GM21786 (cell line): ENCODE results near the gene SSBP4.
A peak's percentile ranks its signal among the peaks of the same experiment; 100 is the strongest.
"Not testable (repeated sequence)": the region's sequence is repeated elsewhere in the genome, so short reads cannot be mapped to it uniquely, and the experiment has no call there.

ENCODE experiments used
- ATAC-seq: cut with Tn5 transposase; IDR thresholded peaks from one replicate; pipeline ENCODE4 v1.9.1; 2021; ENCODE audit not compliant: unreplicated experiment

Gene SSBP4

DNA sequence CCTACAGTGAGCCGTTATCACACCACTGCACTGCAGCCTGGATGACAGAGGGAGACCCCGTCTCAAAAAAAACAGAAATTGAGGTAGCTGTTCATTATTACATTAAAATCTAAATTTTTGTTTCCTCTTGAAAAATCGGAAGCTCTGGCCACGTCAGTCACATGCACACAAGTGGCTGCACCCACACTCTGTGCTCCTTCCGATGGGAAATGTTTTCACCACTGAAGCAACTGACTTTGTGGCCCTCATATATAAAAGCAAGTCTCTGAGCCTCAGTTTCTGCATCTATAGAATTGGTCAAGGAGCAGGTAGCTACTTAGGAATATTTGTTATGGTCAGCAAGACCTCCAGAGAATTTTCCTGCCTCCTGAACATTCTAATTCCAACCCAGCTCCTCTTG, 26.3 kb upstream of the SSBP4 start:
- no peak for ATAC-seq

DNA sequence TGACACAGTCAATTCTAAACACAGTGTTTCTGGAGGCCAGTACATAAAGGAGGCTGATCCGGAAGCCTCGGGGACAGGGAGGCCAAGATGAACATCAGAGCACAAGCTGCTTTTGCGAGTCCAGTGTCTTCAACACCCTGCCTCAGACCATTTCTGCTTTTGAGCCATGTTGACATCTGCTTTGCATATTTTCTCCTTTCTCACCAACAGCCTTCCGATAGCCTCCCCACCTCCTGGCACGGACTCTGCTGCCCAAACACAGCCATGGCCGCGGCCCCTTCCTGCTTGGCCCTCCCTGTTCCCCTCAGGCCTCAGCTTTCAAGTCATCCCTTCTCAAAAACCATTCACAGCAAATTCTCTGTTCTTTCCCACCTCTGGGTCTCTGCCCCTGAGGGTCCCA, 25.4 kb upstream of the SSBP4 start:
- ATAC-seq = no peak

DNA sequence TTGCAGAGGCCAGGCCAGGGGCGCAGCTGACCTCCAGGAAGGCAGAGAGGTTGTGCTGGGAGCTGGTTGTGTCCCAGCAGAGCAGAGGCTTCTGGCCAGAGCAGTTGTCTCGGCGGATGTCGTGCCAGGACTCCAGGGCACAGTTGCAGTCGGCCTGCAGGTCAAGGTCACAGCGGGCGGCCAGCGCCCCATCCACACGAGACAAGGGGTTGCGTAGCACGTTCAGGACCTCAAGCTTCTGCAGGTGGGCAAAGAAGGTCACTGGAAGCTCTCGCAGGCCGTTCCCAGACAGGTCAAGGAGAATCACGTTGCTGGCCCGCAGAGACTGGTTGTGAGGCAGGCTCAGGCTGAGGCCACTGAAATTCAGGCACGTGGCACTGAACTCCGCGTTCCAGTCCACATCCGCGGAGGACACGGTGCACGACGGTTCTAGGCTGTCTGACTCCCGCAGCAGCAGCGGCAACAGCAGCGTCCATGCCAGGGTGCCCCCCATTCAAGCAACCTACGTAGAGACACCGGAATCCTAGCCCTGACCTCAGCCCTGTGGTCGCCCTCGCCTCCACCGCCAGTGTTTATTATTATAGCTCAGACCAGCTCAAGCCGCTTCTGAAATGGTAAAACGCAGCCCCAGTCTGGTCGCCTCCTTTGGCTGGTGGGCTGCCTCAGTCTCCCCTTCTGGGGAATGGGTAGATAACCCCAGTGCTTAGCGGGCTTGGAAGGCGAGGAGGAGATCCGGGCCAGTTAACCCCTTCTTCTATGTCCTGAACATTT, 22.5 kb upstream of the SSBP4 start:
- ATAC-seq = no peak

DNA sequence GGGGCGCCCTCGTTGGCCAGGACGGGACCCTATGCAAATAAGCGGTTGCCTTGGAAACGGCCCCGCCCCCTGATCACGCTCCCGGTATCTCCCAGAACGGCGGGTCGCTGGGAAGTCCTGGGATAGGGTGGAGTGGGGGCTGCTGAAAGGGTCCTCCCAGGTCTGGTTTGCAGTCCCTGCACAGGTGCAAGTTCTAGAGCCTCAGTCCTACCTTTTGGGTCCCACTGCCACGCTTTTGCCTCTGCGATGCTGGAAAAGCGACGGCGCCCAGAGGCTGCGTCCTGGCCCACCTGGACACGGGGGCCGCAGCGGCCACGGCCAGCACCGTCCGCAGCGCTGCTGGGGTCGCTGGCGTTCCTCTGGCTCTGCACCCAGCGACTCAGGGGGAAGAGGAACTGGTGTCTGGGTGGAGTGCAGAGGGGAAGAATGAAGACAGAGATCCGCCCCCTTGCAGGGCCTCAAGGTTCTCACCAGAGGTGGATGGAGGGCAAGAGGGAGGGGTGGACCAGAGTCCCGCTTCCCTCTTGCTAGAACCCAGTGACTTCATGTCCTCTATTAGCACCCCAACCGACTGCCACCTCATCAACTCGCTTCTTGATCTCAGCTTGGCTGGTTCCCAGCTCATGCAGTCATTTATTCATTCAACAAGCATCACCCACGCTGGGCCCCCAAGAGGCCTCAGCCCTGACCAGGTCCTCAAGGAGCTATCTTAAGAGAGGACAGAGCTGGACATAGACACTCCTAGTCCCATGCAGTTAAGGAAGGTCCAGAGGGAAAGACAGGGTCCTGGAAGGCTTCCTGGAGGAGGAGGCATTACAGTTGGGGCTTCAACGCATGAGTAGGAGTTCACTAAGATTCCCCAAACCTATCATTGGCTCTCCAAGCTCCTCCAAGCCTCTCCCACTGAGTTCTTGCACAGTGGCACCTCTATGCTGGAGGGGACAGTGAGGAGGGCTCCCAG, 21.7 kb upstream of the SSBP4 start, which contains the start of gene LRRC25:
LRRC25 (minus strand) TSS at position 381 of the 961 bp plus-strand sequence. CDS start 659 bp downstream, outside the sequence.
- no peak for ATAC-seq

DNA sequence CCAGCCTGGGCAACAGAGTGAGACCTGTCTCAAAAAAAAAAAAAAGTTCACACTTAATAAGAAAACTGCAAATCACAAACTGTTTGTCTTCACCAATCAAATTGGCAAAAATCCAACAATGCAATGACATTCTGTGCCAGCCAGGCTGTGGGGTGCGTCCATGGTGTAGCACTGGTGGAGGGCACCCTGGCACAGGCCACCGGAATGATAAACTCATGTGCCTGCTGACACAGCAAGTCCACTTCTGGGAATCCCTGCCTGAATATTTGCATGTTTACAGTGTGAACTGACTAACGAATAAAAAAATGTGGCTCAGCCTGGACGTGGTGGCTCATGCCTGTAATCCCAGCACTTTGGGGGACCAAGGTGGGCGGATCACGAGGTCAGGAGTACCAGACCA, 20.2 kb upstream of the SSBP4 start:
- no peak for ATAC-seq

DNA sequence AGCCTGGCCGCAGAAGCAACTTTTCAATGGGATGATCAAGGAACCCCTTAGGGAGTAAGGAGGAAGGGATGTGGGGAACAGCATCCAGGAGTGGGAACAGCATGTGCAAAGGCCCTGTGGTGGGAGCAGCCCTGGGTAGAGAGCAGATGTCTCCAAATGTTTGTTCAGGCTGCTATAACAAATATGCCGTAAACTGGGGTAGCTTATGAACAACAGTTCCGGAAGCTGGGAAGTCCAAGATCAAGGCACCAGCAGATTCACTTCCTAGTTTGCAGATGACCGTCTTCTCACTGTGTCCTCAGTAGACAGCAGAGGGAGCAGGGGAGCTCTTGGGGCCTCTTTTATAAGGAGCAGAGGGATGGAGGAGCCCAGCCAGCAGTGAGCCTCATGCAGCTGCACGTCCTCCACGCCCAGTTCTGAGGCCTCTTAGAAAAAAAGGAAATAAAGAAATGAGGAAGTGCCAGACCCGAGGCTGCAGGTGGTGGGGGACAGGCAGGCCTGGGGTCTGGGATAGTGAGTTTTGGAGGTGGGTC, 17.6 kb upstream of the SSBP4 start:
- ATAC-seq = no peak

DNA sequence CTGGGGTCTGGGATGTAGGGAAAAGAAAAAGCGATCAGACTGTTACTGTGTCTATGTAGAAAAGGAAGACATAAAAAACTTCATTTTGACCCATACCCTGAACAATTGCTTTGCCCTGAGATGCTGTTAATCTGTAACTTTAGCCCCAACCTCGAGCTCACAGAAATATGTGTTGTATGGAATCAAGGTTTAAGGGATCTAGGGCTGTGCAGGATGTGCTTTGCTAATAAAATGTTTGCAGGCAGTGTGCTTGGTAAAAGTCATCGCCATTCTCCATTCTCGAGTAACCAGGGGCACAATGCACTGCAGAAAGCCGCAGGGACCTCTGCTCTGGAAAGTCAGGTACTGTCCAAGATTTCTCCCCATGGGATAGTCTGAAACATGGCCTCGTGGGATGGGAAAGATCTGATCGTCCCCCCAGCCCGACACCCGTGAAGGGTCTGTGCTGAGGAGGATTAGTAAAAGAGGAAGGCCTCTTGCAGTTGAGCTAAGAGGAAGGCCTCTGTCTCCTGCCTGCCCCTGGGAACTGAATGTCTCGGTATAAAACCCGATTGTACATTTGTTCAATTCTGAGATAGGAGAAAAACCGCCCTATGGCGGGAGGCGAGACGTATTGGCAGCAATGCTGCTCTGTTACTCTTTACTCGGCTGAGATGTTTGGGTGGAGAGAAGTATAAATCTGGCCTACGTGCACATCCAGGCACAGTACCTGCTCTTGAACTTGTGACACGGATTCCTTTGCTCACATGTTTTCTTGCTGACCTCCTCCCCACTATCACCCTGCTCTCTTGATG, 16.5 kb upstream of the SSBP4 start:
- not testable (repeated sequence) for ATAC-seq

DNA sequence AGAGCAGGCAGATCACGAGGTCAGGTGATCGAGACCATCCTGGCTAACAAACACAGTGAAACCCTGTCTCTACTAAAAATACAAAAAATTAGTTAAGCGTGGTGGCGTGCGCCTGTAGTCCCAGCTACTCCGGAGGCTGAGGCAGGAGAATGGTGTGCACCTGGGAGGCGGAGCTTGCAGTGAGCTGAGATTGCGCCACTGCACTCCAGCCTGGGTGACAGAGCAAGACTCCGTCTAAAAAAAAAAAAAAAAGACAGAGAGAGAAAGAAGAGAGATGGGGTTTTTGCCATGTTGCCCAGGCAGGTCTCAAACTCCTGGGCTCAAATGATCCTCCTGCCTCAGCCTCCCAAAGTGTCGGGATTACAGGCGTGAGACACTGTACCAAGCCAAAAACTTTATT, 13.4 kb upstream of the SSBP4 start:
- not testable (repeated sequence) for ATAC-seq

DNA sequence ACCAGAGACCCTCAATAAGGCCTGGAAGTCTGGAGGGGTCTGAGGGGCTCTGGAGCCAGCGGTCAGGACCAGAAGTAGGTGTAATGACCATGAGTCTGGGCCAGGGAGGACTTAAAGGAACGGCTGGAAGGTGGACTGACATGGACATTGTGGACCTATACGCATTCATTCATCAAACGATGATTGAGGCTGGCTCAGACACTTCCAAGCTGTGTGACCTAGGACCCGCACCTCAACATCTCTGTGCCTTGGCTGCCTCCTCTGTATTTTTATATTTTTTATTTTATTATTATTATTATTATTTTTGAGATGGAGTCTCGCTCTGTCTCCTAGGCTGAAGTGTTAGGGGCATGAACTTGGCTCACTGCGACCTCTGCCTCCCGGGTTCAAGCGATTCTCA, 12.4 kb upstream of the SSBP4 start:
- ATAC-seq = no peak

DNA sequence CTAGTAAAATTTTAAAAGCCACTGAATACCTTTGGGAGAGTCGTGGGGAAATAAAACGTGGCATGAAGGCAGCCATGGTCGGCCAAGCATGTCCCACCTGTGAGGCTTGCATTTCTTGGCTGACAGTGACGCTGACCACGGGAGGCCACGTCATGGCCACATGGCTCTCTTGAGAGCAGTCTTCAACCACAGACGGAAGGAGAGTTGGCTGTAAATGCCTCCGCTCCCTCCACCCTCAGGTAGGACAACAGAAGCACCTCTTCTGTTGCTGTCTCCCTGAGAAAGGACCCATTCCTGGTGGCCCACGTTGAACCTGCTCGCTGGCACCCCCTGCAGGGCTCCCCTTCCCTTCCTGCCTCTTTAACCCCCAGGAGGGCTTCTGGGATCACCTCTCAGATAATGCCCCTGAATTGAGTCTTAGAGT, 11.1 kb upstream of the SSBP4 start:
- peak; percentile 71 for ATAC-seq

DNA sequence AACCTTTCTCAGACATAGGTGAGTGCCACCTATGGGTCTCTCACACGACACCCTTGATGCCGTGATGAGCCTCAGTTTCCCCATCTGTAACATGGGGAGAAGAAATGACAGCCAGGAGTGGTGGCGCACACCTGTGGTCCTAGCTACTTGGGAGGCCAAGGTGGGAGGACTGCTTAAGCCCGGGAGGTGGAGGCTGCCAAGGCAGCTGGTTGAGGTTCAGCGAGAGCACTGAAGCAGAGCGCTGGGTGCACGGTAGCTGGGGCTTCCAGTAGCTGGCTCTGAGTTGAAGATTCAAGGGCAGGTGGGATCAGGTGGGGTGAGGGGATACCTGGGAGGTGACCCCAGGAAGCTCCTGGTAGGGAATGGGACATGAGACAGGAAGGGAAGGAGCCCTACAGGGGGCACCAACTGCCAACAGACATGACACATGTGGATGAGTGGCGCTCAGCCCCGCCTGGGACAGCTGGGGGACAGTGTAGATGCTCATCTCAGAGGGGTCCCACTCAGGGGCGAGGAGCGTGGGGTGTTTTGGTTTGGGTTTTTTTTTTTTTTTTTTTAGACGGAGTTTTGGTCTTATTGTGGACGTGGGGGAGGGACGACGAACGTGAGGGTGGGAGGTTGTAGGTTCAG, 6.5 kb upstream of the SSBP4 start:
- ATAC-seq = no peak

DNA sequence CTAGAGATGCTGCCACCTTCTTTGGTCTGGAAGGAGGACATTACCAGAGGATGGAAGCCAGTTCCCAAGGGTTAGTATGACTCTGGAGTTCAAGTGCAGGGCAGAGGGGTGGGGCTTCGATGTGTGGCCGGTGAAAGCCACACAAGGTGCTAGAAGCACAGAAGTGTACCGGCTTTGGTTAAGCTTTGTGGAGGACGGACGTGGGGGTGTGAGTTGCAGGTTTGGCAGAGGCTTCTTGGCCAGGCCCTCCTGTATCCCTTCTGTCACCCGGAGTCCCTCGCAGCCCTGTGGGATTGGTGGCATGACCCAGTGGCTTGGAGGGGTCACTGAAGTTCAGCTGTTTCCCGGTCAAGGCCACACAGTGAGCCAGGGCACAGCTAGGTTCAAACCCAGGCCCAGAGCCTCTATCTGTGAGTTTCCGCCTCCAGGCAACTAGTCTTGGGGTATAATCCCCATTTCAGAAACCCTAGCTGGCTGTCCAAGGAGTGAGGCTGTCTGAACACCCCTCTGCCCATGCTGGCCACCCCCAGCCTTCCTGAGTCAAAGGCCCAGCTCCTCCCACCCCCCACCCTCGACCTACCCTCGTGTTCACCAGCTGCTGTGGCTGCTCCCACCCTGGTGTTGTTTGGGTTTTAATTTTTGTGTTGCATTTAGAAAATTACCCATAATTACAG, 4.6 kb upstream of the SSBP4 start:
- ATAC-seq = no peak

DNA sequence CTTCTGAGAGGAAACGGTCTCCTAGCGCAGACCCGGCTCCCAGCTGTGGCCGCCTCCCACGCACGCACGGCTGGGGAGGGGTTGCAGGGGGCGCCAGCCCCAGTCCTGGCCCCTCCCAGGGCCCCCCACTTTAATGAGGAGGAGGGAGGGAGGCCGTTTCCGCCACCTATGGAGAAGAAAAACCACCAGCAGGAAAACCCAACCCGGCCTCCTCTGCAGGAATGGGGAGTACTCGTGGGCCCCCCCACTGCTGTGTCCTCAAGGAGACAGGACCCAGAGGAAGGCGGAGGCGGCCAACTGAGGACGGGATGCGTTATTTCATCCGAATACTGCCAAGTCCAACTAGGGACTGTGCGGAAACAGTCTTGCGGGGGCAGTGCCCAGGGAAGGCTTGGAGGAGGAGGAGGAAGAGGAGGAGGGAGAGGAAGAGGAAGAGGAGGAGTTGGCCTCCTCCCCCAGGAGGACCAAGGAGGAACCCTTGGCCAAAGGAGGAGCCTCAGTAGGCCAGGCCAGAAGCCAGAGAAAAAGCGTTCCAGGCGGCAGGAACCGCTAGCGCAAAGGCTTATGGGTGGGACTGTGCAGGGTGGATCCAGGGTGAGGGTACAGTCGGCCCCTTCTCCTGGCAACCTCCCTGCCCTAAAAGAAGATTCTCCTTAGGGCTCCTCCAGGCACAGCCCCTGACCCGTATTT, 3.9 kb upstream of the SSBP4 start:
- no peak for ATAC-seq

DNA sequence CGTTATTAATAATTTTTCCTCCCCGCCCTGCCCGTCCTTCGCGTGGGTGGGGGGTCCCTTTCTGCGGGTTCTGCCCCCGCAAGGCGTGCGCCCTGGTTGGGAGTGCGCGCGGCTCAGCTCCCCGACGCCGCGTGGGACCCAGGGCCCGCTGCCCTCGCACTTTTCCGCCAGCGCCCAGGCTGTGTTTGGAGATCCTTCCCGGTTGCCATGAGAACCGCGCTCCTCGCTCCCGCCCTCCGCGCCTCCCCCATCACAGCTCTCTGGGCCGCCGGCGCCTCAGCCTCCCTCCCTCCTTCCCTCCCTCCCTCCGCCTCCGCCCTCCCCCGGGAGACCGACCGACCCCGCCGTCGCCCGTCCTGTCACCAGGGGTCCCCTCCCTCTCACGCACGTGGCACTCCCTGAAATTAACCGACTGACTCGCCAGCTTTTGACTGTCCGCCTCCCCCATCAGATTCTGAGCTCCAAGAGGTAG, 2.4 kb upstream of the SSBP4 start:
- ATAC-seq = no peak

DNA sequence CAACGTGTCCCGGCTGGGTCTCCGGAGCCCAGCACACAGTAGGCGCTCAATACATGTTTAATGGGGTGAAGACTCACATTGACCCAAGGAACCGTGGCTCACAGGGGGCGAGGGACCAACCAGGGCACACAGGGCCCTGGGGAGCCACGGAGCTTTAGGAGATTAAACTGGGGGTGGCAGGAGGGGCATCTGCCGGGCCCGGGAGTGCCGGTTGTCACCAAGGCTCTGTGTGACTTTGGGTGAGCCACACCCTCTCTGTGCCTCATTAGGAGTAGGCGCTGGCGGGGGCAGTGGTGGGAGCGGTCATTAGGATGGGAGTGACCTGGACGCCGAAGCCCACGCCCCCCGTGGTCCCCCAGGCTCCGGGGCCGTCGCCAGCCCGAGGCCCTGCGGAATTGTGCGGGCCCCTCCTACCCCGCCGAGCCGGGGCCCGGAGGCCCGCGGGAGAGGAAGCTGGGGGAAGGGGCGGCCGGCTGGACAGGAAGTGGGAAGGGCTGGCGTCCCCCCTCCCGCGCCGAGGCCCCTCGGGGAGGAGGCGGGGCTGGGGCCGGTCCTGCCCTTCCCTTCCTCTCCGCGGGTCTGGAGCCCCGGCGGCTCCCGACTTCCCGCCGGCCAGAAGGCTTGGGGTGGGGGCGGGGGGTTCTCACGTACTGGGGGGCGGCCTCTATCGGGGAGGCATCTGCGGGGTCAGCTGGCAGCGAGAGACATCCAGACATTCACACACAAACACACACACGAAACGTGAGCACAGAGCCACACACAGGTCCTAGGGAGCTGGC, 1.8 kb upstream of the SSBP4 start:
- no peak for ATAC-seq

DNA sequence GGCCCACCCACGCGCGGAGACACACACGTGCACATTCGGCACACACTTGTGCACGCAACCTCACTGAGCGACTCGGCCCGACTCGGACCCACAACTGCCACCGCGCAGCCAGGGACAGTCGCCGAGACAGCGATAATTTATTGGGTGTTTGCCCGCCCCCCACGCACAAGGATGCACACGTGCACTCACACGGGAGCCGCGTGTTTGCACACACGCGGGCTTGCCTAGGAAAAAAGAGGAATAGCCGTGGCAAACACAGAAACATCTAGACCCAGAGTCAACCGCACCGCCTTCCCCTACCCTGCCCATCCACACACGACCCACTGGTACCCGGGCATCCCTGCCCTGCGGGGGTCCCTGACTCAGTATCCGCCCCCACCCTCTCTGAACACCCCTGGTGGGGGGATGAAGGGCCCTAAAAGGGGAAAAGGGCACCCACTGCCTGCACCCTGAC, 1.1 kb upstream of the SSBP4 start:
- ATAC-seq = no peak

DNA sequence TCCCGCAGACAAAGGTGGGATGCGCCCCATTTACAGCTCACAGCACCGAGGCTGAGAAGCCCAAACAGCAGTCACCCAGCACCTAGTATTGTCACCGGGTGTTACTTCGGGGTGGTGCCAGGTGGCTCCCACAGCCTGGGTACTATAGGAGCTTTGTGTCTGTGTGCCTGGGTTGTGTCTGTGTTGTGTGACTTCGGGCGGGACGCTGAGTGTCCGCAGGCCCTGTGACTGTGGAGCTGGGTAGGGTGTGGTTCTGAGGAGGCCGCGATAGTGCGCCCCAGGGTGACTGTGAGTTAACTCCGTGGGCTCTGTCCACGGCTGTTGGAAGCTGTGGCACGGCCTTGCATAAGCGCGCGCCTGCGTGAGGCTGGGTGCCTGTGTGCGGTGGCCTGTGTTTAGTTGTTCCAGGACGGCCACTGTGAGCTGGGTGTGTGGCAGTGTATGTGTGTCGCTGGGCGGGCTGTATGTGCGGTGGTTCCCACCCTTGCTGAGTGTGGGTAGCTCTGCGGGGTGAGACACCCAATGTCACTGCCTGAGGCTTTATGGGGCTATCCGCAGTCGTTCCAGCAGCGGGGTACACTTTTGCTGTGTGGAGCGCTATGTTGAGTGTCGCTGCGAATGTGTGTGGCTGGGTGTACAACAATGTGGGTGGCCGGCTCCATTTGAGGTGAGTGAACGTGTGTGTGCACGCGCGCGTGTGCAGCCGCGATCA, 559 bp upstream of the SSBP4 start:
- no peak for ATAC-seq
